ENCODE results near the gene SOX4.

- TF ChIP-seq POLR2A (IDR thresholded peaks at IDR 0.05) (no peak), CTCF (IDR thresholded peaks at IDR 0.05) (no peak), POLR2AphosphoS5 (IDR thresholded peaks at IDR 0.05) (no peak)
Observed at GRCh38 chr6:21587961-21588480, 5.5 kb upstream of the SOX4 start.
